Right atrium auricular region (tissue), 2 donors: ENCODE measurements around the gene HPS1. TPM values are rescaled to one million over a fixed set of nuclear protein-coding genes. Genes with fewer than 3 reads are reported as not detected.

Experiments
- DNase-seq: peaks from one replicate; pipeline ENCODE4 v3.0.0-alpha.2; 2019; ENCODE audit warnings: low spot score
- H3K27ac ChIP-seq, 2 donors: fragments of 200-600 bp; sonication (generic); 1 replicate in 1 of 2; 2 replicates in 1 of 2; pipeline ENCODE4 v1.5.1; 2016 to 2019
- H3K27me3 ChIP-seq, 2 donors: fragments of 200-600 bp; sonication (generic); one replicate each; pipeline versions ENCODE4 v1.5.1 to v1.6.0; 2017 to 2019
- H3K36me3 ChIP-seq: fragments of 200-600 bp; sonication (generic); one replicate; pipeline ENCODE4 v1.5.1; 2016
- H3K4me1 ChIP-seq, 2 donors: fragments of 200-600 bp; sonication (generic); one replicate each; pipeline versions ENCODE4 v1.5.1 to v1.6.0; 2017 to 2019
- H3K4me3 ChIP-seq, 2 donors: fragments of 200-600 bp; sonication (generic); 1 replicate in 1 of 2; 2 replicates in 1 of 2; pipeline ENCODE4 v1.5.1; 2017 to 2019; ENCODE audit warnings: mild to moderate bottlenecking in 1 of 2, moderate library complexity in 1 of 2
- H3K9me3 ChIP-seq, 2 donors: fragments of 200-600 bp; sonication (generic); one replicate each; pipeline ENCODE4 v1.5.1; 2019
- CTCF ChIP-seq, 2 donors: fragments of 200-600 bp; sonication (generic); IDR thresholded peaks; one replicate each; pipeline ENCODE4 v1.5.1; 2019; ENCODE audit warnings: antibody characterized with exemption in 2 of 2
- total RNA-seq, 2 donors: library from RNA; depleted of rRNA; stranded (reverse); fragments of >200 nt; gene quantifications; one replicate each; pipeline ENCODE4 v1.1.0, GENCODE V29; 2016

HPS1 gene
- total RNA-seq, 2 donors from 2014 or later, result 26.9 to 43.6 TPM

- TF ChIP-seq CTCF (IDR thresholded peaks at IDR 0.05), result no peak
- Histone ChIP-seq H3K27ac (no peak overlapping the region), H3K36me3 (no peaks in the 10 kb centered on the region), H3K9me3 (peaks cover 0 to 8% of the 10 kb centered on the region in 2 donors), H3K27me3 (no peaks in the 10 kb centered on the region), H3K4me3 (no peak overlapping the region), H3K4me1 (peaks cover 0 to 7% of the 10 kb centered on the region in 2 donors)
- DNase-seq, result no peak
Measured at GRCh38 chr10:98374217-98374985, 72.3 kb downstream of the HPS1 start.

GRCh38 chr10:98373260-98374040 lies 73.3 kb downstream of the HPS1 start:
- H3K9me3 ChIP-seq, result peaks cover 0 to 8% of the 10 kb centered on the region in 2 donors
- TF ChIP-seq CTCF (IDR thresholded peaks at IDR 0.05), result no peak
- peaks cover 0 to 7% of the 10 kb centered on the region in 2 donors for H3K4me1 ChIP-seq
- H3K36me3 ChIP-seq, result no peaks in the 10 kb centered on the region
- H3K27ac ChIP-seq, result no peak overlapping the region
- H3K27me3 ChIP-seq, result no peaks in the 10 kb centered on the region
- DNase-seq, result no peak
- H3K4me3 ChIP-seq, result no peak overlapping the region

GRCh38 chr10:98370831-98371820 lies 75.6 kb downstream of the HPS1 start:
- Histone ChIP-seq H3K36me3 (no peaks in the 10 kb centered on the region), H3K4me3 (no peak overlapping the region), H3K27ac (no peak overlapping the region), H3K27me3 (no peaks in the 10 kb centered on the region), H3K9me3 (no peaks in the 10 kb centered on the region), H3K4me1 (peaks cover 0 to 7% of the 10 kb centered on the region in 2 donors)
- DNase-seq, result no peak
- no peak for TF ChIP-seq CTCF (IDR thresholded peaks at IDR 0.05)

GRCh38 chr10:98369801-98370200 lies 76.9 kb downstream of the HPS1 start:
- H3K27me3 ChIP-seq, result no peaks in the 10 kb centered on the region
- H3K9me3 ChIP-seq, result no peaks in the 10 kb centered on the region
- DNase-seq, result no peak
- H3K27ac ChIP-seq, result no peak overlapping the region
- no peaks in the 10 kb centered on the region for H3K36me3 ChIP-seq
- TF ChIP-seq CTCF (IDR thresholded peaks at IDR 0.05), result no peak
- H3K4me1 ChIP-seq, result peaks cover 0 to 7% of the 10 kb centered on the region in 2 donors
- no peak overlapping the region for H3K4me3 ChIP-seq

GRCh38 chr10:98368644-98369043 lies 78.1 kb downstream of the HPS1 start:
- no peak for TF ChIP-seq CTCF (IDR thresholded peaks at IDR 0.05)
- H3K4me3 ChIP-seq, result no peak overlapping the region
- peaks cover 0 to 7% of the 10 kb centered on the region in 2 donors for H3K4me1 ChIP-seq
- H3K36me3 ChIP-seq, result no peaks in the 10 kb centered on the region
- no peak for DNase-seq
- H3K27ac ChIP-seq, result no peak overlapping the region
- H3K27me3 ChIP-seq, result no peaks in the 10 kb centered on the region
- no peaks in the 10 kb centered on the region for H3K9me3 ChIP-seq
